ENCODE results near the gene COBL.

The COBL gene

GRCh38 chr7:51307651-51308210 lies 8.9 kb downstream of the COBL start:
- no peak overlapping the region for H2AFZ ChIP-seq (ENCODE audit: low read length)
- no peak overlapping the region for H3K9ac ChIP-seq (ENCODE audit: low read depth, low read length, poor library complexity, severe bottlenecking)
- no peaks in the 10 kb centered on the region for H3K9me2 ChIP-seq (replicated peaks; ENCODE audit: low read depth, low read length)
- no peak overlapping the region for H3K4me3 ChIP-seq (ENCODE audit: low read length, poor library complexity, severe bottlenecking)
- H3K4me1 ChIP-seq (ENCODE audit: insufficient read depth, low read length, poor library complexity, severe bottlenecking): no peaks in the 10 kb centered on the region
- no peak for TF ChIP-seq EZH2phosphoT487 (IDR thresholded peaks at IDR 0.05; ENCODE audit: borderline replicate concordance)
- TF ChIP-seq, protein P1, sequence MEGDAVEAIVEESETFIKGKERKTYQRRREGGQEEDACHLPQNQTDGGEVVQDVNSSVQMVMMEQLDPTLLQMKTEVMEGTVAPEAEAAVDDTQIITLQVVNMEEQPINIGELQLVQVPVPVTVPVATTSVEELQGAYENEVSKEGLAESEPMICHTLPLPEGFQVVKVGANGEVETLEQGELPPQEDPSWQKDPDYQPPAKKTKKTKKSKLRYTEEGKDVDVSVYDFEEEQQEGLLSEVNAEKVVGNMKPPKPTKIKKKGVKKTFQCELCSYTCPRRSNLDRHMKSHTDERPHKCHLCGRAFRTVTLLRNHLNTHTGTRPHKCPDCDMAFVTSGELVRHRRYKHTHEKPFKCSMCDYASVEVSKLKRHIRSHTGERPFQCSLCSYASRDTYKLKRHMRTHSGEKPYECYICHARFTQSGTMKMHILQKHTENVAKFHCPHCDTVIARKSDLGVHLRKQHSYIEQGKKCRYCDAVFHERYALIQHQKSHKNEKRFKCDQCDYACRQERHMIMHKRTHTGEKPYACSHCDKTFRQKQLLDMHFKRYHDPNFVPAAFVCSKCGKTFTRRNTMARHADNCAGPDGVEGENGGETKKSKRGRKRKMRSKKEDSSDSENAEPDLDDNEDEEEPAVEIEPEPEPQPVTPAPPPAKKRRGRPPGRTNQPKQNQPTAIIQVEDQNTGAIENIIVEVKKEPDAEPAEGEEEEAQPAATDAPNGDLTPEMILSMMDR (conservative IDR thresholded peaks at IDR 0.05; ENCODE audit: low read length): no peak
- H3K36me3 ChIP-seq (ENCODE audit: insufficient read depth, low read length): no peaks in the 10 kb centered on the region
- H3F3A ChIP-seq (ENCODE audit: low read depth): no peaks in the 10 kb centered on the region
- no peaks in the 10 kb centered on the region for H3K9me3 ChIP-seq (ENCODE audit: insufficient read depth, low read depth, low read length)
- H4K20me1 ChIP-seq (ENCODE audit: insufficient read depth, low read length, poor library complexity, severe bottlenecking): no peaks in the 10 kb centered on the region
- H3K27me3 ChIP-seq (ENCODE audit: insufficient read depth, low read length, poor library complexity, severe bottlenecking): no peaks in the 10 kb centered on the region
- H3K4me2 ChIP-seq (ENCODE audit: low read depth, low read length, poor library complexity, severe bottlenecking): no peak overlapping the region
- no peaks in the 10 kb centered on the region for H3K79me2 ChIP-seq (ENCODE audit: insufficient read depth, low read length)

GRCh38 chr7:51306761-51307160 lies 9.8 kb downstream of the COBL start:
- no peaks in the 10 kb centered on the region for H3F3A ChIP-seq (ENCODE audit: low read depth)
- no peak overlapping the region for H2AFZ ChIP-seq (ENCODE audit: low read length)
- no peaks in the 10 kb centered on the region for H4K20me1 ChIP-seq (ENCODE audit: insufficient read depth, low read length, poor library complexity, severe bottlenecking)
- no peaks in the 10 kb centered on the region for H3K27me3 ChIP-seq (ENCODE audit: insufficient read depth, low read length, poor library complexity, severe bottlenecking)
- H3K36me3 ChIP-seq (ENCODE audit: insufficient read depth, low read length): no peaks in the 10 kb centered on the region
- no peaks in the 10 kb centered on the region for H3K9me3 ChIP-seq (ENCODE audit: insufficient read depth, low read depth, low read length)
- TF ChIP-seq, protein P1 (conservative IDR thresholded peaks at IDR 0.05; ENCODE audit: low read length): no peak
- TF ChIP-seq EZH2phosphoT487 (IDR thresholded peaks at IDR 0.05; ENCODE audit: borderline replicate concordance): no peak
- H3K4me3 ChIP-seq (ENCODE audit: low read length, poor library complexity, severe bottlenecking): no peak overlapping the region
- no peak overlapping the region for H3K9ac ChIP-seq (ENCODE audit: low read depth, low read length, poor library complexity, severe bottlenecking)
- H3K4me2 ChIP-seq (ENCODE audit: low read depth, low read length, poor library complexity, severe bottlenecking): no peak overlapping the region
- no peaks in the 10 kb centered on the region for H3K79me2 ChIP-seq (ENCODE audit: insufficient read depth, low read length)
- no peaks in the 10 kb centered on the region for H3K4me1 ChIP-seq (ENCODE audit: insufficient read depth, low read length, poor library complexity, severe bottlenecking)
- H3K9me2 ChIP-seq (replicated peaks; ENCODE audit: low read depth, low read length): no peaks in the 10 kb centered on the region

GRCh38 chr7:51304729-51305128 lies 11.9 kb downstream of the COBL start:
- TF ChIP-seq, protein P1 (conservative IDR thresholded peaks at IDR 0.05; ENCODE audit: low read length): no peak
- no peak for TF ChIP-seq EZH2phosphoT487 (IDR thresholded peaks at IDR 0.05; ENCODE audit: borderline replicate concordance)
- Histone ChIP-seq H3K79me2 (ENCODE audit: insufficient read depth, low read length) (no peaks in the 10 kb centered on the region), H3K4me3 (ENCODE audit: low read length, poor library complexity, severe bottlenecking) (no peak overlapping the region)

More at GRCh38 chr7:51304729-51305128, 11.9 kb downstream of the COBL start:
- H3K9ac ChIP-seq (ENCODE audit: low read depth, low read length, poor library complexity, severe bottlenecking): no peak overlapping the region
- H3K9me2 ChIP-seq (replicated peaks; ENCODE audit: low read depth, low read length): no peaks in the 10 kb centered on the region
- H3K9me3 ChIP-seq (ENCODE audit: insufficient read depth, low read depth, low read length): no peaks in the 10 kb centered on the region
- H3K27me3 ChIP-seq (ENCODE audit: insufficient read depth, low read length, poor library complexity, severe bottlenecking): no peaks in the 10 kb centered on the region
- H3K36me3 ChIP-seq (ENCODE audit: insufficient read depth, low read length): no peaks in the 10 kb centered on the region
- H3F3A ChIP-seq (ENCODE audit: low read depth): no peaks in the 10 kb centered on the region
- H4K20me1 ChIP-seq (ENCODE audit: insufficient read depth, low read length, poor library complexity, severe bottlenecking): no peaks in the 10 kb centered on the region
- H3K4me2 ChIP-seq (ENCODE audit: low read depth, low read length, poor library complexity, severe bottlenecking): no peak overlapping the region
- H2AFZ ChIP-seq (ENCODE audit: low read length): no peak overlapping the region
- H3K4me1 ChIP-seq (ENCODE audit: insufficient read depth, low read length, poor library complexity, severe bottlenecking): no peaks in the 10 kb centered on the region

Data from Loucy (cell line).